ENCODE results near the gene C19orf53. TPM values are rescaled to one million over a fixed set of nuclear protein-coding genes. Genes with fewer than 3 reads are reported as not detected.
A peak's percentile ranks its signal among the peaks of the same experiment; 100 is the strongest.

The C19orf53 gene
- total RNA-seq, 1 donor from 2014 or later: 95.6 TPM

- no peak for DNase-seq (ENCODE audit: low spot score)
- Mint-ChIP-seq H3K4me1 (peaks cover 31% of the 10 kb centered on the region), H3K9me3 (no peaks in the 10 kb centered on the region), H3K27ac (no peak overlapping the region), H3K4me3 (no peak overlapping the region), H3K27me3 (ENCODE audit: insufficient read depth, low read depth) (peaks cover 3% of the 10 kb centered on the region), H3K36me3 (peaks cover 8% of the 10 kb centered on the region)
- Histone ChIP-seq H3K4me2 (no peak overlapping the region), H3K79me2 (ENCODE audit: low read depth) (no peaks in the 10 kb centered on the region), H3K36me3 (no peaks in the 10 kb centered on the region), H2AFZ (replicated peaks) (no peak overlapping the region), H3F3A (ENCODE audit: low read depth) (peaks cover 19% of the 10 kb centered on the region), H3K9me3 (ENCODE audit: low read depth) (no peaks in the 10 kb centered on the region), H3K27me3 (no peaks in the 10 kb centered on the region), H3K27ac (no peak overlapping the region), H4K20me1 (ENCODE audit: low read depth) (no peaks in the 10 kb centered on the region), H3K4me1 (peaks cover 7% of the 10 kb centered on the region), H3K9ac (no peak overlapping the region), H3K4me3 (no peak overlapping the region)
- TF ChIP-seq EZH2phosphoT487 (IDR thresholded peaks at IDR 0.05): no peak
- TF ChIP-seq CTCF (IDR thresholded peaks at IDR 0.05): no peak
- TF ChIP-seq EZH2 (IDR thresholded peaks at IDR 0.05): no peak
These were observed 9.6 kb downstream of the C19orf53 start for GRCh38 chr19:13783565-13784500.

GRCh38 chr19:13784731-13785452 is 10.6 kb downstream of the C19orf53 start:
- H3K9ac ChIP-seq: no peak overlapping the region

GRCh38 chr19:13788991-13789390 is 14.7 kb downstream of the C19orf53 start:
- no peaks in the 10 kb centered on the region for H4K20me1 ChIP-seq (ENCODE audit: low read depth)
- no peaks in the 10 kb centered on the region for H3K36me3 ChIP-seq
- no peaks in the 10 kb centered on the region for H3K9me3 ChIP-seq (ENCODE audit: low read depth)
- H3K4me2 ChIP-seq: no peak overlapping the region
- Mint-ChIP-seq H3K4me1 (peaks cover 13% of the 10 kb centered on the region), H3K9me3 (no peaks in the 10 kb centered on the region), H3K36me3 (no peaks in the 10 kb centered on the region), H3K4me3 (no peak overlapping the region), H3K27ac (no peak overlapping the region), H3K27me3 (ENCODE audit: insufficient read depth, low read depth) (peaks cover 5% of the 10 kb centered on the region)
- peaks cover 11% of the 10 kb centered on the region for H3F3A ChIP-seq (ENCODE audit: low read depth)
- no peaks in the 10 kb centered on the region for H3K4me1 ChIP-seq
- no peak for TF ChIP-seq EZH2phosphoT487 (IDR thresholded peaks at IDR 0.05)
- no peak for TF ChIP-seq CTCF (IDR thresholded peaks at IDR 0.05)
- no peak for TF ChIP-seq EZH2 (IDR thresholded peaks at IDR 0.05)
- no peak overlapping the region for H2AFZ ChIP-seq (replicated peaks)
- H3K79me2 ChIP-seq (ENCODE audit: low read depth): no peaks in the 10 kb centered on the region
- no peak for DNase-seq (ENCODE audit: low spot score)
- H3K4me3 ChIP-seq: no peak overlapping the region
- H3K27ac ChIP-seq: no peak overlapping the region
- no peak overlapping the region for H3K9ac ChIP-seq
- no peaks in the 10 kb centered on the region for H3K27me3 ChIP-seq

More at GRCh38 chr19:13784731-13785452, 10.6 kb downstream of the C19orf53 start:
- H3K27ac Mint-ChIP-seq: peak overlapping the region; percentile 79
- no peaks in the 10 kb centered on the region for H3K36me3 Mint-ChIP-seq
- peaks cover 7% of the 10 kb centered on the region for H3K4me1 ChIP-seq
- H4K20me1 ChIP-seq (ENCODE audit: low read depth): no peaks in the 10 kb centered on the region
- H3K79me2 ChIP-seq (ENCODE audit: low read depth): no peaks in the 10 kb centered on the region
- H3K4me3 Mint-ChIP-seq: no peak overlapping the region
- H3K4me2 ChIP-seq: peak overlapping the region; percentile 23
- no peak overlapping the region for H3K27ac ChIP-seq
- H3K9me3 ChIP-seq (ENCODE audit: low read depth): no peaks in the 10 kb centered on the region
- H3K4me1 Mint-ChIP-seq: peaks cover 31% of the 10 kb centered on the region
- H3K27me3 Mint-ChIP-seq (ENCODE audit: insufficient read depth, low read depth): peaks cover 3% of the 10 kb centered on the region
- no peaks in the 10 kb centered on the region for H3K36me3 ChIP-seq
- no peak overlapping the region for H3K4me3 ChIP-seq
- H3K27me3 ChIP-seq: no peaks in the 10 kb centered on the region
- TF ChIP-seq EZH2 (IDR thresholded peaks at IDR 0.05): no peak
- peak; percentile 70 for TF ChIP-seq CTCF (IDR thresholded peaks at IDR 0.05)
- TF ChIP-seq EZH2phosphoT487 (IDR thresholded peaks at IDR 0.05): no peak
- H3K9me3 Mint-ChIP-seq: no peaks in the 10 kb centered on the region
- peaks cover 19% of the 10 kb centered on the region for H3F3A ChIP-seq (ENCODE audit: low read depth)
- peak overlapping the region; percentile 80 for H2AFZ ChIP-seq (replicated peaks)
- DNase-seq (ENCODE audit: low spot score): peak; percentile 81
